ENCODE results near the gene SEC14L5.
"Not testable (repeated sequence)": the region's sequence is repeated elsewhere in the genome, so short reads cannot be mapped to it uniquely, and the experiment has no call there.

The SEC14L5 gene

DNA sequence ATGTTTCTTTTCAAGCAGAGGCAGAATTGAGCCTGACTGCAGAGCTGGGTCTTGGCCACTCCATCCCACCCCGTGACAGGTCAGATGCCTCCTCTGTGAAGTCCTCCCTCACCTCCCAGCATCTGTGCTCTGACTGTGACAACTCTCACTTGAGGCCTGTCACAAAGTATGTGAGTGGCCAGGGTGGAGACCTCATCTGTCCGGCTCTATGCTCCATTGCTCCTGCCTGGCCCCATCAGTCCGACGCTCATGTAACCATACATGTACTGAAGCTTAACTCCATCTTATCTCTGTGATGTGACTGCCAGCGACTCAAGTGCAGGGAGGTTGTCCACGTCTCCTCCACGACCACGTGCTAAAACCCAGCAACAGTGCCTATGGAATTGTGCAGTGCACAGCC, 24.7 kb upstream of the SEC14L5 start:
- no peak for DNase-seq

DNA sequence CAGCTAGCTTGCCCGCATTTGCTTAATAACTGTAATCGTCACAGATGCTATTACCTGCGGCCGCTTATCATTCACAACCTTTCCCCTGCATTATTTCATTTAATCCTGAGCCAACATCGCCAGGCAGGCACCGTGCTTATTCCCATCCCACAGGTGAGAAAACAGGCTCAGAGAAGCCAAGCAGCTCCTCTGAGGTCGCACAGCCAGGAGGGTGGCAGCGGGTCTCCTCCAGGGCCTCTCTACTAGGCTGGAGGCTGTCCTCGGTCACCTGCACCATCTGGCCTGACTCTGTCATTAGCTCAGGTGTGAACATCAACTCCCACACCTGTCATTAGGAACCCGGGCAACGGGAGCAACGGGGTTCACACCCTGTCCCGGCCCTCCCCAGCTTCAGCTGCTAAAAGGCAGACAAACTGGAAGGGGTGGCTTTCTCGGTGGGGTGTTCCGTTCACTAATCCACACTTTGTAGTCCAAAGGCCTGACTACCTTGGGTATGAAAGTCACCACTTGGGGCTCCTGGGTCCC, 24.2 kb upstream of the SEC14L5 start:
- no peak for DNase-seq

DNA sequence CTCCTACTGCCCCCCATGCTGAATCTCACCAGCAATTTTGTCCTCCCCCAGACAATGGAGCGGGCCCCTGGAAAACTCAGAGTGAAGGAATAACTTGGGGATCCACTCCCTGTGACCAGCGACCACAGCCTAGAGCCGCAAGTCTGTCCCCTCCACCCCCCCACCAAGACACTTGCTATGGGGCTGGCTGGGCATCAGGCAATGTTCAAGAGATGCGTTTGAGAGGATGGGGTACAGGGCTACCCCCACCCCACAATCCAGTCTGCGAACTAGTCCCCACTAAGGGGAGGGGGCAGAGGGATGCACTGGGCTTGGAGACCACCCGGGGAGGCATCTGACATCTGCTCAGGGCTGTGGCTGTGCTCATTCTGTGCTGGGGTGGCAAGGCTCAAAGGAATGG, 23.5 kb upstream of the SEC14L5 start:
- no peak for DNase-seq

DNA sequence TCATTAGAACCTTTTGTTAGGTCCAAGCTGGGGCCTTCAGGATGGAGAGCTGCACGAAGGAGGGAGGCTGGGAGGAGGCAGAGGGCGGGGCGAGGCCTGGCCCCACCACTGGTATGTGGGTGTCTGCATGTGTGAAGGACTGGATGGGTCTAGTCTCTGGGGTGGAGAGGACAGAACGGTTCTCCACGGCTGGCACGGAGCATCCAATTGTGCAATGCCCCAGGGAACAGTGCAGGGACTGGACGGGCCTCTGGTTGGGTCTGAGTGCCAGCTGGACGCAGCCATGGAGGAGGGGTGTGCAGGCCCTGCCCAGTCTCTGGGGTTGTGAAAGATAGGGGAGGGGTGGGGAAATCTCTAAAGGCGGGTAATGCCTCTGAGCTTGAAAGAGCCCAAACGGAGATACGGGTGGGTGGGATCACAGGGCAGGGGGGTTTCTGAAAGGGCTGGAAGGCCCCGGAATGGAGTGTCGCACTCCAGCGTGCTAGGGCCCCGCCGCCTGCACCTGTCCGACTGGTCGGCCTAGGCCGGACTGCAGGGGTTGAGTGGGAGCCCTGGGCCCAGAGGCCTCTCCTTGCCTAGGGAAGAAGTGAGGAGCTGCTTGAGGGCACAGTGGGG, 22.8 kb upstream of the SEC14L5 start:
- no peak for DNase-seq

DNA sequence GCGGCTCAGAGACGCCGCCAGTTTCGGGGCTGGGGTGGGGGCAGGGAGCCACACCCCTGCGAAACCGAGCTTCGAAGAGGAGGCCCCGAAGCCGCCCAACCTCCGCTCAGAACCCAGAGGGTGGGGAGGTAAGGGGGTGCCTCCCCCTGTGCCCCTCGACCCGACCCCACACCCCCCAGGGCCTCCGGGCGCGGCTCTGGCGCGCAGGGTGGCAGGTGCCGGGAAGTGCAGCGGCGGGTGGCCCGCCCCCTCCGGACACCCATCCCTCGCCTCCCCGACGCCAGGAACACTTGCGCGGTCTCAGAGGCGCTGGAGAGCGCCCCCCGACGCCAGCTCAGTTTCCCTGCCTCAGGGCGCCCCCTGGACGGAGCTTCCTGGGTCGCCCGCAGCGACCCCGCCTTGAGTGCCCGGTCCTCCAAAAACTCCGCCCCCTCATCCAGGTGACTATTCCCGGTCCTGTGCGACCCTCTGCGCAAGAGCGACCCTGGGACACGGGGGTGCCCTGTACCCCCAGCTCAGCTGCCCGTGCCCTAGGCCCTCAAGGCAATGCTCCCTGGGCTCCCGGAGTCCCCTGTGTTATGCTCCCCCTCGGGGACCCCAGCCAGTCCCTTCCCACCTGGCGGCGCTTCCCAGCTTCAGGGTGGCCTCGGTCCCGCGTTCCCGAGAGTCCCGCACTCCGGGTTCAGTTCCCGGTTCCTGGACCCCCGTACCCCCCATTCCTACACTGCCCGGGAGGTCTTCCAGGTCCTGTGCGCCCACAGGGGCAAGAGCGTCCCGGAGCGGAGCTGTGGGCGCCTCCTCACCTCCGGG, 21.7 kb upstream of the SEC14L5 start:
- DNase-seq, result no peak

DNA sequence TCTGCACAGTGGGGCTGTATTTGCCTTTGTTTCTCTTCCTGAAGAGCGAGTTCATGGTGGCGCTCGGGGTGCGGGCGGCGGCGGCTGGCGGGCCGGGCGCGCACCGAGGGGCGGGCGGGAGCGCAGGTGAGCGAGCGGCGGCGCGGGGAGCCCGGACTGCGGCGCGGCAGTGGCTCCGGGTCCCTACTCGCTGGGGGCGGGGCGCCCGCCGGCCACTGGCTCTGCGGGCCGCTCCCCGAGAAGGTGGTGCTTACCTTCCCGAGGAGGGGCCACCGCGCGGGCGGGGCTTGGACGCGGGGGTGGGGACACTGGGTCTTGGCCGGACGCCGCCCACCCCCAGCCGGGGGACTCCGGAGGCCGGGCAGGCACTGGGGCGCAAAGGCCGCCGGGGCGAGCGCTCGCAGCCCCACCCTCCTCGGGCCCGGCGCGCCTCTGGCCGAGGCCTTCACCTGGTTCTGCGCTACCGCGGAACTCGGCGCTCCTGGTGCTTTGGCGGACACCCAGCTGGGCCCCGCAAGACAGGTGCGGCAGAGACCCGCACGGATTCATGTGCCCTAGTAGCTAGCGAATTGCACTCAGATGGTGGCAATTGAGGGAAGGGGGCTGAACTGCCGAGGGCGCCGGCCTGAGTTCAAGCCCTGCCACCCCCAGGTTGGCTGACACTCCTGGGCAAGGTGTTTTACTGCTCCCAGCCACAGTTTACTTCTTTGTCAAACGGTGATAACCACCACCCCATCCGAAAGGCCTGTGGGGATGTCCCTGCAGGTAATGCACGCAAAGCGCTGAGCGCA, 20.9 kb upstream of the SEC14L5 start, which contains the start of gene PPL:
Gene PPL (minus strand): TSS at position 158 of the 791 bp plus-strand sequence. CDS start 103 bp downstream, at position 55.
- no peak for DNase-seq

DNA sequence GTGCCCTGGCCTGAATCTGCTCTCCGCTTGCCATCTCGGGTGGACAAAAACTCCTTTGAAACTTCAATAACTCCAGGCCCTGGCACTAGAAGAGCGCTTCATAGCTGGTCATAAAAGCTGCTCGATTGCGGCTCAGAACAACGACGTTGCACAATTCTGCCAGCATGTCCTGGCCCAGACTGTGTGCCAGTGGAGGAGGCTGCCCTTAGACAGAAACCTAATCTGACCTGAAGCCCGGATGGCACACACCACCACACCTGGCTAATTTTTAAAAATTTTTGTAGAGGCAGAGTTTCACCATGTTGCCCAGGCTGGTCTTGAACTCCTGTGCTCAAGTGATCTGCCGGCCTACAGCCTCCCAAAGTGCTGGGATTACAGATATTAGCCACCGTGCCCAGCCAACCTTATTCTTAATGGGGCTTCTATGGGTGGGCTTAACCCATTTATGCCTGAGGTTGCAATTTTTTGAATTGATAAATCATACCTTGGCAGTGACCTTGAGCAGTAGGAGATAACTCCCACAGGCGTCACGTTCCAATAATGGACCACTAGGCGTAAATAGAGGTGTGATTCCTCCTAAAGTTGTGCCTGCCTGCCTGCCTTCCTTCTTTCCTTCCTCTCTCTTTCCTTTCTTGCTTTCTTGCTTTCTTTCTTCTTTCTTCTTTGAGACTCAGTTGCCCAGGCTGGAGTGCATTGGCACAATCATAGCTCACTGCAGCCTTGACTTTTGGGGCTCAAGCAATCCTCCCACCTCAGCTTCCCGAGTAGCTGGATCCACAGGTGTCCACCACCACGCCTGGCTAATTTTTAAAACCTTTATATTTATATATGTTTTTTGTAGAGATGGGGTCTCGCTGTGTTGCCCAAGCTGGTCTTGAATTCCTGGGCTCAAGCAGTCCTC, 20.1 kb upstream of the SEC14L5 start:
- DNase-seq, result no peak

DNA sequence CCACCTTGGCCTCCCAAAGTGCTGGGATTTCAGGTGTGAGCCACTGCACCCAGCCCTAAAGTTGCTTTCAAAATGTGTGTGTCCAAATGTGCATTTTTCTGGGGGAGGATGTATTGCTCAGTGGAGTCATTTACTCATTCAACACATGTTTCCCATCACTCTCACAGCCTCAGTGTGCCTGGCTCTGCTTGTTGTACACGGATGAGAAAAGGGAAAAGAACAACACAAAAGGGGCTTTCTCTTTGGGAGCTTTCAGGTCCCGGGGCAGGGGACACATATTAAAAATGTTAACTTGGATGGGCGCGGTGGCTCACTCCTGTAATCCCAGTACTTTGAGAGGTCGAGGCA, 19.5 kb upstream of the SEC14L5 start:
- no peak for DNase-seq

DNA sequence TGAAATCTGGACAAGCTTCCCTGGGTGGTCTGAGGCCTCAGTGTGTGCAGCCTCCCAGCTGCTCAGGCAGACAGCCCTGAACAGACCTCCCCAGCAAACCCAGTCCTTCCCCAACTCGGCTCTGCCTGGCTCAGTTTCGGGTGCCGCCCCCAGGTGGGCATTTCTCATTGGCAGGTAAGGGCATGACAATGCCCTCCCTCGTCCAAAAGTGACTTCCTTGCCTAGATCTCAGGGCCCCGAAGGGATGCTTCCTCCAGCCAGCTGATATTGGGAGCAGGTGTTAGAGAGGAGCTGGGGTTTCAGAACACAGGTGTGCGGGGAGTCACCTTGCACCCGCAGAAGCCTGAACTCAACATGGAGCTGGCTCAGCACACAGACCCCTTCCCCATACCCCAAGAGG, 17.4 kb upstream of the SEC14L5 start:
- DNase-seq, result no peak

DNA sequence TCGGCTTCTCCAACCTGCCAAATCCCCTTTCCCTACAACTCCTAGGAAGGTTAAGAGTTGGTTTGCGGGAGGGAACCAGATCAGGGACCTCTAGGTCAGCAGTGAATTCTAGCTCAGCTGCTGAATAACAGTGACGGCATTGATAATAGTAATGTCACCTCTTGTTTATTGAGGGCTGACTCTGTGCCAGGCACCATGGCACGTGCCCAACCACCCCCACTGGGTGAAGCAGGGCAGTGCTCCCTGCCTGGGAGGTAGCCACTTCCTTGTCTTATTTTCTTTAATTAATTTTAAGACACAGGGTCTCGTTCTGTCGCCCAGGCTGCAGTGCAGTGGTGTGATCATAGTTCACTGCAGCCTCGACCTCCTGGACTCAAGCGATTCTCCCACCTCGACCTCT, 15.6 kb upstream of the SEC14L5 start:
- no peak for DNase-seq

DNA sequence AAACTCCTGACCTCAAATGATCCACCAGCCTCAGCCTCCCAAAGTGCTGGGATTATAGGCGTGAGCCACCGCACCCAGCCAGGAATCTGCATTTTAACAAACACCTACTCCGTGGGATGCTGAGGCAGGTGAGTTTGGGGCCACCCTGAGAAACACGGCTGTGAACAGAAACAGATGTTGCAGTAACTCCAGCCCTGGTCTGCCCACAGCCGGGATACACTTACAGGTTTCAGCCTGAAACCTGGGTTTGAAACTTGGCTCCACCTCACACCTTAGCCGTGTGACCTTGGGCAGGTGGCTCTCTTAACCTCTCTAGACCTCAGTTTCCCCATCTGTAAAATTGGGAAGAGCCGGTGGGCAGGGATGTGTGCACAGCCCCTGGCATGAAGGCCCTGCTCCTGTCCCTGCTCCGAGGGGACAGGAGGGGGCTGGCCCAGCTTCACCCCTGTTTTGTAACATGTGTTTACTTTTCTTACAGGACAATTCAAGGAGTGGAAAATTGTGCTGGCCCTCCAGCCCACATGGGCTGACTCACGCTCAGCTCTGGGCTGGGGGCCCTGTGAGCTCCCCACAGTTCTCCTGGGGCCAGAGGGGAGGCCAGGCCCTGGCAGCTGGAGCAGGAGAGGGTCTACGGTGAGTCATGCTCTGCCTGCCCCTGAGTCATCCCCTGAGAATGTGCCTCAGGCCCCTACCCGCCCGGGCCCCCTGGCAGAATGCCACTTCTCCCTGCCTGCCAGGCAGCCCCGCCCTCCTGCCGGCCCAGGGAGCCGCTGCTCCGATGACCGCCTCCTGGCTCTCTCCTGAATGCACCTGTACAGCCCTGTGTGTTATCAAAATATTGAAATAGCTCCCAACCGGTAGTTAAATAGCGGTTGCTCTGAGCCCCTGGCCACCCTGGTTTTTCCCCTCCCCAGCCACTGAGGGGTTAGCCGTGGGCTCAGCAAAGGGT, 13.5 kb upstream of the SEC14L5 start:
- DNase-seq, result peak; percentile 71

DNA sequence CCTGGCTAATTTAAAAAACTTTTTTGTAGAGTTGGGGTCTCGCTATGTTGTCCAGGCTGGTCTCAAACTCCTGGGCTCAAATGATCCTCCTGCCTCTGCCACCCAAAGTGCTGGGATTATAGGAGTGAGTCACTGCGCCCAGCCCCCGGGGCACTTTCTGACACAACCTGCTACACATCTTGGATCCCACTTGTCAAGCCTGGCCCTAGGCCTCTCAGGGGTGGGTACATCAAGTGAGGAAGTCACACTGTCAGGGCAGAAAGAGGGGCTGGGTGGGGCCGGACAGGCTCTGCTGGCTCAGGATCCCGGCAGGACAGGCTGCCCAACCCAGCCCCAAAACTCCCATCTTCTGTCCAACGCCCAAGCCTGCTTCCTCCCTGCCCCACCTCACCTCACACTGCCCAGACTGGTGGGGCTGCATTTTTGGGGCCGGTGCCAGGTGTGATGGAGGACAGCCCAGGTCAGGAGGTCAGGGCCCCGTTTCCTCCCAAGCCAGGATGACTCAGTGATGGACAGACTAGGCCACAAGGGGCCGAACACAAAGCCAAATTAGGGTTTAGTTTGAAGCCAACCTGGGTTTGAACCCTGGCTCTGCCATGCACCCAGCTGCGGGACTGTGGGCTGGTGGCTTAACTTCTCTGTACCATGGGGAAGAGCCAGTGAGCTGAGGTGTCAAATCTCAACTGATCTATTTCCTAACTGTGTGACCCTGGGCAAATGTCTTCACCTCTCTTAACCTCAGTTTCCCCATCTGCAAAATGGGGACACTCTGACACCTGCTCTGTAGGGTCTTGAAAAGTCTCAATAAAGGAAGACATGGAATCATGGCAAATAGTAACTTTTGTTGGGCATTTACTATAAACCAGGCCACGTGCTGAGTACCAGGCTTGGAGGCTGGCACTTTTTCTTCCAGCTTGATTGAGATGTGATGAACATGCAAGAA, 12.3 kb upstream of the SEC14L5 start:
- DNase-seq, result no peak

DNA sequence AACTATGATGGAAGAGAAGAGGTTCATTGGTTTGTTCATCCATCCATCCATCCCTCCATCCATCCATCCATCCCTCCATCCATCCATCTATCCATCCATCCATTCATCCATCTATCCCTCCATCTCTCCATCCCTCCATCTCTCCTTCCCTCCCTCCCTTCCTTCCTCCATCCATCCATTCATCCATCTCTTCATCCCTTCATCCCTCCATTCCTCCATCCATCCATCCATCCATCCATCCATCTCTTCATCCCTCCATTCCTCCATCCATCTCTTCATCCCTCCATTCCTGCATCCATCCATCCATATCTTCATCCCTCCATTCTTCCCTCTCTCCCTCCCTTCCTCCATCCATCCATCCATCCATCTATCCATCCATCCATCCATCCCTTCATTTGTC, 11.2 kb upstream of the SEC14L5 start:
- DNase-seq, result no peak

DNA sequence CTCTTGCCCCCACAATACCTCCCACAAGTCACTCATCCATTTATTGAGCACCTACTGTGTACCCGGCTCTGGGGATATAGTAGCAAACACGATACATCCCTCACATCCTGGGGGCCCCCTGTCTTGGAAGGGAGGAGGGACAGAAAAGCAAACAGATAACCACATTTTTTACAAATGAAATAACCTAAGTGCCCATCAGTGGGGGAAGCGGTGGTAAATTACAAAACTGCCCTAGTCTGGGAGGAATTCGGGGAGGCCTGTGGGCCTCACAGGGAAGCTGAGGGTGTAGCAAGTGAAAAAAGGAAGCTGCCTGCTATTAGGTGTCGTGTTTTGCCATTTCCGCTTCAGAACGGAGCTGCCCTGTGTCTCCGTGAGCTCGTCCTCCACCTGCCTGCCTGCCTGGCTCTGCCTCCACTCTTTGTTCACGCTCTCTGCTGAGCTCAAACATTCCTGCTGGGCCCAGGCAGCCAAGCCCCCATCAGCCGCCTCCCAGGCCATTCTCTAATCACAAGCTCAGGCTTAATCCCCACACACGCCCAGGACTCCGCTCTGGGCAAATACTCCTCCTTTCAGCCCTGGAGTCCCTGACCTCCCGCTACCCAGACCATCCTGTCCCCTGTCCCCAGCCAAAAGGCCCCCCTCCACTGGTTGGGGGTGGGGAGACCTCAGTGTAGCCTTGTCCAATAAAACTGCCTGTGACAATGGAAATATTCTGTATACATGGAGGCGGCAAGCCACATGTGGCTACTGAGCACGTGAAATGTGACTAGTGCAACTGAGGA, 10.2 kb upstream of the SEC14L5 start:
- DNase-seq, result peak; percentile 19

DNA sequence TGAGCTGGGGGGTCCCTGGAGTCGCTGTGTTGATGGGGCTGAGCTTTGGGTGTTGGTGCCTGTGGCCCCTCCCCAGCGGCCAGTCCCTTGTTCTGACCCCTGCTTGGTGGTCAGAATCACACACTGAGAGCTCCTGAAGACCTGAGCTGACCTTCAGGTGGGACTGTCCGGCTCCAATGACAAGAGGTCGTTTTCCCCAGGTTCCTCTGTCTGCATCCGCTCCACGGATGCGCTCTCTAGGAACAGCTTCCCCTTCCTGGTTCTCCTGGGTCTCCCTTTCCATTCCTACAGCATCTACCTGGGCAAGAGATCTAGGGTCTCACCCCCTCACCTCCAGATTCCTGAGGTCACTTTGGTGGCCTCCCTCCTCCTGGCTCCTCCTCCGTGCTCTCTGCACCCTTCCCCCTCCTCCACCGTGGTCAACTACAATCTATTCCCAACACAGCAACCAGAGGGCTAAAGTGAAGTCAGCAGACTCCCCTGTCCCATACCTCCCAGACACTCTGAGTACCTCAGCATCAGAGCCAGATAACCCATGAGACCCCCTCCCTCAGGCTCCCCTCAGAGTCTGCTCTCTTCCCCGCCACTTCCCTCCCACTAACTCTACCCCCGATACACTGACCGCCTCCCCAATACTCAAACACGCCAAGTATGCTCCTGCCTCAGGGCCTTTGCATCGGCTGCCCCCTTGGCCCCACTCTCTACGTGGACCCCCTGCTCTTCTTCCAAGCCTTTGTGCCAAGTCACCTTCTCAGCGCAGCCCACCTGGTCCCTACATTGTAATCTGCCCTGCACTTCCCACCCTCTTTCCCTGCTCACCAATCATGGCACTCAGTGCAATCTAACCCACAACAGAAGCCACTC, 9.0 kb upstream of the SEC14L5 start:
- DNase-seq, result no peak

DNA sequence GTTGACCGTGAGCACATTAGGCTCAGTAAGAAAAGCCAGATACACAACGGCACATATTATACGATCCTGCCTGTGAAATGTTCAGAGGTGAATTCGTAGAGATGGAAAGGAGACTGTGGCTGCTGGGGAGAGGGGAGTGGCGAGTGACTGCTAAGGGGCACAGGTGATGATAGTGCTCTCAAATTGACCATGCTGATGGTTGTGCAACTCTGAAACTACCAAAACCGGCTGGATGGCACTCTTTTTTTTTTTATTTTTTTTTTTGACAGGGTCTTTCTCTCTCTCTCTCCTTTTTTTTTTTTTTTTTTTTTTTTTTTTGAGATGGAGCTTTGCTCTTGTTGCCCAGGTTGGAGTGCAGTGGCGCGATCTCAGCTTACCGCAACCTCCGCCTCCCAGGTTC, 8.1 kb upstream of the SEC14L5 start:
- DNase-seq, result no peak

DNA sequence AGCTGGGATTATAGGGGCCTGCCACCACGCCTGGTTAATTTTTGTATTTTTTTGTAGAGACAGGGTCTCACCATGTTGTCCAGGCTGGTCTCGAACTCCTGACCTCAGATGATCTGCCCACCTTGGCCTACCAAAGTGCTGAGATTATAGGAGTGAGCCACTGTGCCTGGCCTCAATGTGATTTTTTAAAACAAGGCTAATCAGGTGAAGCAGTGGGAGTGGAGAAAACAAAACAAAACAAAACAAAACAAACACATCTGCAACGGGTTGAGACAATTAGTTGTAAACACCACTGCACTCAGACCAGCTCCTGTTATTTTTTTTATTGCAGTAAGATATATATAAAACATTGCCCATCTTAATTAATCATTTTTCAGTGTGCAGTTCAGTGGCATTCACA, 6.5 kb upstream of the SEC14L5 start:
- not testable (repeated sequence) for DNase-seq

DNA sequence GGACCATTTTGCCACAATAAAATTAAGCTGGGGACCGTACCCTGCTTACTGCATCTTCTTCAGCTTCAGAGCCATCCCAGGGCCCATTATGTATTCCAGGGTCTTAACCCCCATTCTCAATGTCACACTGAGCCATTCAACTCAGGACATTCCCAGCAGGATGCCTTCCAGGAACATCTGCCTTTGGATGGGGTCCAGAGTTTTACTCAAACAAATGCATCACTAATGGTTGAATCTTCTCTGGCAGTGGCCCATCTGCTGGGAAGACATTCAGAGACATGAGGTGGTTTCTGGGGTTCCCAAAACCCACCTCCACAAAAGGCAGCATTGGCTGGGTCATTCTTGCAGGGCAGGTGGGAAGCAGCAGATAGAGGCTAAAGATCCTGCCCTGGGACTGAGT, 3.4 kb upstream of the SEC14L5 start:
- DNase-seq, result no peak

DNA sequence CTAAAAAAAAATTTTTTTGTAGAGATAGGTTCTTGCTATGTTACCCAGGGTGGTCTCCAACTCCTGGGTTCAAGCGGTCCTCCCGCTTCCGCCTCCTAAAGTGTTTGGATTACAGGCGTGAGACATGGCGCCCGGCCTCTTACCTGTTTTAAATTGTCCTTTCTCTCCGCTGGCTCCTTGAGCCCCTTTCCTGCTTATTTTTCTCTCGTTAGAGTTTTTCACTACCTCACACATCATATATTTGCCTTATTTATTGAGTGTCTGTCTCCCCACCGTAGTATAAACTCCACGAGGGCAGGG, 760 bp upstream of the SEC14L5 start:
- DNase-seq, result no peak
